Left ventricle myocardium inferior (tissue), 1 donor: ENCODE results near the gene SEMA4G. TPM values are rescaled to one million over a fixed set of nuclear protein-coding genes. Genes with fewer than 3 reads are reported as not detected.

Experiments
- DNase-seq: peaks from one replicate; pipeline ENCODE4 v3.0.0-alpha.2; 2020
- H3K27ac ChIP-seq: fragments of 200-600 bp; replicated peaks from 2 replicates; pipeline ENCODE4 v1.8.0; 2021
- H3K27me3 ChIP-seq: fragments of 200-600 bp; 2 replicates; pipeline ENCODE4 v1.8.0; 2021; ENCODE audit warnings: low read depth
- H3K36me3 ChIP-seq: fragments of 200-600 bp; 2 replicates; pipeline ENCODE4 v1.8.0; 2021
- H3K4me1 ChIP-seq: fragments of 200-600 bp; 2 replicates; pipeline ENCODE4 v1.8.0; 2021
- H3K4me3 ChIP-seq: fragments of 200-600 bp; 2 replicates; pipeline ENCODE4 v1.8.0; 2021; ENCODE audit warnings: mild to moderate bottlenecking, moderate library complexity
- H3K9me3 ChIP-seq: fragments of 200-600 bp; replicated peaks from 2 replicates; pipeline ENCODE4 v1.8.0; 2021
- CTCF ChIP-seq: fragments of 200-600 bp; IDR thresholded peaks from 2 replicates; pipeline ENCODE4 v1.8.0; 2021; ENCODE audit warnings: antibody characterized with exemption, mild to moderate bottlenecking, borderline replicate concordance
- intact Hi-C: fragments of 100-400 bp; cut with micrococcal nuclease; formaldehyde crosslinking; loops from one replicate; pipeline ENCODE4 v1.11.0; 2022
- total RNA-seq: library from RNA; stranded (reverse); fragmentation: NEBNext Ultra II Directional; extraction: Animal tissue kit (Norgen Biotek cat#: 25700); gene quantifications from one replicate; pipeline ENCODE4 v1.2.1, GENCODE V29; 2021
- donor health status: DM: no; HTN: yes; CAD: no; lungs with severe emphysema.

SEMA4G gene
- total RNA-seq, 1 donor from 2014 or later, result 0.52 TPM

GRCh38 chr10:100977436-100977835 is 8.1 kb downstream of the SEMA4G start:
- H3K36me3 ChIP-seq, result peaks cover 34% of the 10 kb centered on the region
- DNase-seq, result no peak
- no peak overlapping the region for H3K4me3 ChIP-seq
- H3K9me3 ChIP-seq, result no peaks in the 10 kb centered on the region
- no peak for TF ChIP-seq CTCF
- no peaks in the 10 kb centered on the region for H3K4me1 ChIP-seq
- no peaks in the 10 kb centered on the region for H3K27me3 ChIP-seq
- H3K27ac ChIP-seq, result no peak overlapping the region
- intact Hi-C loops, result no loop called here

GRCh38 chr10:100978121-100978900 is 9.0 kb downstream of the SEMA4G start:
- no peak overlapping the region for H3K27ac ChIP-seq
- intact Hi-C loops, result no loop called here
- TF ChIP-seq CTCF, result no peak
- H3K4me3 ChIP-seq, result no peak overlapping the region
- no peaks in the 10 kb centered on the region for H3K27me3 ChIP-seq
- no peaks in the 10 kb centered on the region for H3K4me1 ChIP-seq
- H3K9me3 ChIP-seq, result no peaks in the 10 kb centered on the region
- DNase-seq, result no peak
- H3K36me3 ChIP-seq, result peaks cover 39% of the 10 kb centered on the region

- no peaks in the 10 kb centered on the region for H3K4me1 ChIP-seq
- peaks cover 43% of the 10 kb centered on the region for H3K36me3 ChIP-seq
- intact Hi-C loops, result no loop called here
- no peak overlapping the region for H3K27ac ChIP-seq
- no peak for DNase-seq
- no peak overlapping the region for H3K4me3 ChIP-seq
- TF ChIP-seq CTCF, result no peak
- H3K27me3 ChIP-seq, result no peaks in the 10 kb centered on the region
- H3K9me3 ChIP-seq, result no peaks in the 10 kb centered on the region
Observed at GRCh38 chr10:100978901-100979195, 9.5 kb downstream of the SEMA4G start.

- intact Hi-C loops, result no loop called here
- Histone ChIP-seq H3K4me1 (no peaks in the 10 kb centered on the region), H3K27ac (no peak overlapping the region), H3K27me3 (no peaks in the 10 kb centered on the region), H3K9me3 (no peaks in the 10 kb centered on the region), H3K36me3 (peaks cover 43% of the 10 kb centered on the region), H3K4me3 (no peak overlapping the region)
- DNase-seq, result no peak
- no peak for TF ChIP-seq CTCF
Observed at GRCh38 chr10:100979791-100980272, 10.5 kb downstream of the SEMA4G start.

- TF ChIP-seq CTCF, result no peak
- H3K9me3 ChIP-seq, result no peaks in the 10 kb centered on the region
- intact Hi-C loops, result no loop called here
- no peak overlapping the region for H3K4me3 ChIP-seq
- no peak overlapping the region for H3K27ac ChIP-seq
- no peak for DNase-seq
- H3K36me3 ChIP-seq, result peaks cover 43% of the 10 kb centered on the region
- H3K27me3 ChIP-seq, result no peaks in the 10 kb centered on the region
- no peaks in the 10 kb centered on the region for H3K4me1 ChIP-seq
Observed at GRCh38 chr10:100980311-100980710, 11.0 kb downstream of the SEMA4G start.
